Measurements from ENCODE around the gene GABBR1.

The GABBR1 gene

DNA sequence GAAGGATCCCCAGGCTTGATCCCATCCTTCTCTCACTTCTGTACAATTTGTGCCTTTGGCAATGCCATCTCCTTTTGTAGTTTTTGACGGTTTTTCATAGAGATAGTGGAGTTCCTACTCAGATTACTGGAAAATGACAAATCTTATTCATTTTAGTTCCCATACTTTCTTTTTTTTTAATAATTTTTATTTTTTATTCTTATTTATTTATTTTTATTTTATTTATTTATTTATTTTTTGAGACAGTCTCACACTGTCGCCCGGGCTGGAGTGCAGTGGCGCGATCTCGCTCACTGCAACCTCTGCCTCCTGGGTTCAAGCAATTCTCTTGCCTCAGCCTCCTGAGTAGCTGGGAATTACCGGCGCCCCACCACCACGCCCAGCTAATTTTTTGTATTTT lies 4.3 kb upstream of the GABBR1 start:
- TF ChIP-seq, protein P1, sequence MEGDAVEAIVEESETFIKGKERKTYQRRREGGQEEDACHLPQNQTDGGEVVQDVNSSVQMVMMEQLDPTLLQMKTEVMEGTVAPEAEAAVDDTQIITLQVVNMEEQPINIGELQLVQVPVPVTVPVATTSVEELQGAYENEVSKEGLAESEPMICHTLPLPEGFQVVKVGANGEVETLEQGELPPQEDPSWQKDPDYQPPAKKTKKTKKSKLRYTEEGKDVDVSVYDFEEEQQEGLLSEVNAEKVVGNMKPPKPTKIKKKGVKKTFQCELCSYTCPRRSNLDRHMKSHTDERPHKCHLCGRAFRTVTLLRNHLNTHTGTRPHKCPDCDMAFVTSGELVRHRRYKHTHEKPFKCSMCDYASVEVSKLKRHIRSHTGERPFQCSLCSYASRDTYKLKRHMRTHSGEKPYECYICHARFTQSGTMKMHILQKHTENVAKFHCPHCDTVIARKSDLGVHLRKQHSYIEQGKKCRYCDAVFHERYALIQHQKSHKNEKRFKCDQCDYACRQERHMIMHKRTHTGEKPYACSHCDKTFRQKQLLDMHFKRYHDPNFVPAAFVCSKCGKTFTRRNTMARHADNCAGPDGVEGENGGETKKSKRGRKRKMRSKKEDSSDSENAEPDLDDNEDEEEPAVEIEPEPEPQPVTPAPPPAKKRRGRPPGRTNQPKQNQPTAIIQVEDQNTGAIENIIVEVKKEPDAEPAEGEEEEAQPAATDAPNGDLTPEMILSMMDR (conservative IDR thresholded peaks at IDR 0.05; ENCODE audit: low read depth, low read length), result no peak
- no peak overlapping the region for H3K4me3 ChIP-seq (ENCODE audit: low read length)

DNA sequence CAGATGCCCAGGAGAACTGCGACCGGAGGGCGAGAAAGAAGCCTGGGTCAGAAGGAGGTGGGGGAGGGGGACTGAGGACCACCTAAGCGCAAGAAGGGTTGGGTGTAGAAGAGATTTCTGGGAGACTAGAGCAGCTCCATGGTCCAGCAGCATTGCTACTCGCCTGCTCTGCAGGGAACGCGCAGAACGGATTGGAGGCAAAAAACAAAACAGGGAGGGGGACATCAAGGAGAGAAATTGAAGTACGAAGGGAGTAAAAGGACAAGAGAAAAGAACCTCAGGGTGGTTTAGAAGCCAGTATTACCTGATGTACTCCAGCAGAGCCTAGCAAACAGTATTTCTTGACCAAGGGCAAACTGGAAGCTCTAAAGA lies 537 bp upstream of the GABBR1 start:
- H3K4me3 ChIP-seq (ENCODE audit: low read length), result peak overlapping the region; percentile 71
- DNase-seq (ENCODE audit: low read depth), result no peak
- TF ChIP-seq, protein P1 (conservative IDR thresholded peaks at IDR 0.05; ENCODE audit: low read depth, low read length), result no peak

More for the DNA sequence above, 4.3 kb upstream of the GABBR1 start:
- no peak for DNase-seq (ENCODE audit: low read depth)

DNA sequence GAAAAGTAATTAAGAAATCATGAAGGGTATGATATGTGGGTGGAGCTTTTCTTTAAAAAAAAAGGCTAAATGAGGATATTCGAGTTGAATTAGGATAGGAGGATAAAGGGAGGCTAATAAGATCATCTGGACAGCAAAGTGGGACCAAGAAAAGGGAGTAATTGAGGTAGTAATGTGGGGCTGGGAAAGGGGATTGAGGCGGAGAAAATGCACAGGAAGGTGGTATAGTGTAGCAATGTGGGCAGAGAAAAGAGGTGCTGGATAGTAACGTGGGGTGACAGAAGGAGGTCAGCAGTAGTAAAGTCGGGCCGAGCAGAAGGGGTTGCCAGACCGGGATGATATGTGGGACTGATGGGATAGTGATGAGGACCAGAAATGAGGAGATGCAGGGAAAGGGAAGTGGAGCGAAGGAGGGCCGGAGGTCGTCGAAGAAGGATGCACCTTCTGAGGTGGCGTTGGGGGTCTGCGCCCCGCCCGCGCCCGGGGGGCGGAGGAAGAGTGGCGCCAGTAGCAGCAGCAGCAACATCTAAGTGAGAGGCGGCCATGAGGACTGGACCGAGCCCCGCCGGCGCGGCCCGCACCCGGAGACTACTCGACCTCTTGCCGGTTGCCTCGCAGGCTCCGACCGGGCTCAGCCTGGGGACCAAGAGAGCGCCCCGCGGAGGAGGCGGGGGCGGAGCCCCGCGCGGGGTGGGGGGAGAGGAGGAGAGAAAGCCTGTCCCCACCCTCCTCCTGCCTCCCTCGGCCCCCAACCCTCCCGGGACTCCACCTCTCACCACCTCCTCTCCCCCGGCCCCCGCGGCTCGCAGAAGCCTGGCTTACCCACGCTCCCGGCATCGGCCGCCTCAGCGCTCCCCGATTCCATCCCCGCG lies 887 bp downstream of the GABBR1 start:
- no peak for DNase-seq (ENCODE audit: low read depth)
- H3K4me3 ChIP-seq (ENCODE audit: low read length), result peak overlapping the region; percentile 71
- TF ChIP-seq, protein P1 (conservative IDR thresholded peaks at IDR 0.05; ENCODE audit: low read depth, low read length), result no peak

DNA sequence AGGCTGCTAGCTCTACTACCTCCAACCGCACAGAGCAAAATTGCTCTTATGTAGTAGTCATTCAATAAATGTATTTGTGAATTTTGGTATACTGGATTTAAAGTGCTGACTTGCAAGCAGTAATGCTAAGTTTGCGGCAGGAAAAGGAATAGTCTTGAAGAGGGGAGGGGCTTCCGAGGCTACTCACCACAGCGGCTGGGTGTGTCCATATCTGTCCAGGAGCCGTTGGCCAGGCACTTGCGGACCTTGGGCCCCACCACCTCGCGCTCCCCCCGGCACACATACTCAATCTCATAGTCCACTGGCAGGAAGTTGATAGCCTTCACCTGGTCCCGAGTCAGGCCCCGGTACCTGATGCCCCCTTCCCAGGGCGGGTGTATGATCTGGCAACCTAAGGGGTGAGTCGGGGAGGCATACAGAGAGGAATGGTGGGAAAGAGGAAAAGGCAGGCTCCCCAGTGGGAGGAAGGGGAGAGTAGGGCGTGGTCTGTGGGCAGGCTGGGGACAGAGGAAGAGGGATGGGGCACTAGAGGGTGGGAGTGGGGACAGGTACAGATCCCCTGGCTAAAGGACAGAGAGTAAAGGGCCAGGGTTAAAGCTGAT lies 1.7 kb downstream of the GABBR1 start:
- H3K4me3 ChIP-seq (ENCODE audit: low read length), result no peak overlapping the region
- no peak for DNase-seq (ENCODE audit: low read depth)
- TF ChIP-seq, protein P1 (conservative IDR thresholded peaks at IDR 0.05; ENCODE audit: low read depth, low read length), result no peak

DNA sequence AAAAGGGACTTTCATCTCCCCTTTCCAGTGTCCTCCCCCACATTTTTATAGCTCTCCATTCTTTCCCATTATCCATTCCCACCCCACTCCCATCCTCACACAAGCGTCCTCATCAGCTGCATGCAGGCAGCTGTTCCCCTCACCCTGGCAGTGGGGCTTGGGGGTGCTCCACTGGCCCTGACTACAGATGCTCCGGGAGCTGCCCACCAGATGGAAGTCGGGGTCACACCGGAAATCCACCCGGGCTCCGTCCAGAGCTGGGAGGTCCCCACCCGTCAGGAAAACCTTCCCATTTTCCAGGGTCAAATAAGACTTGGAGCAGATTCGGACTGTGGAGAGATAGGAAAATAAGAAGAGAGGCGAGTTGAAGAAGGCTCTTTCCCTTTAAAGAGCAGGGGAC lies 2.7 kb downstream of the GABBR1 start:
- no peak overlapping the region for H3K4me3 ChIP-seq (ENCODE audit: low read length)
- TF ChIP-seq, protein P1 (conservative IDR thresholded peaks at IDR 0.05; ENCODE audit: low read depth, low read length), result no peak
- no peak for DNase-seq (ENCODE audit: low read depth)

DNA sequence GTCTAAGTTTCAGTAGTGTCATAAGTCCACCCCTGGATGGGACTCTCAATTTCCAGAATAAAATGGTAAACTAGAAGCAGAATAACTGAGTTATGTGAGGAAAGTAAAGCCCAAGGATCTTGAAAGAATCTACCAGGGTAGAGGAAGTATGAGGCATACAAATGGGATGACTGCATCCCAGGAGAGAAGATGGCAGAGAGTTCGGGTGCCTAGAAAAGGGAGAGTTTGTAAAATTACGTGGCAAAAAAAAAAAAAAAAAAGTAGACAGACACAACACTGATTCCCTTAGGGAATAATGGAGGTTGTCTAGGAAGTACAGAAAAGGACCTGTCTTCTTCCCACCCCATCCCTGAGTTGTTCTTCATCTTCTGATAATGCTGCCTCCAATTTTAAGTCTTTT lies 3.4 kb downstream of the GABBR1 start:
- no peak overlapping the region for H3K4me3 ChIP-seq (ENCODE audit: low read length)
- TF ChIP-seq, protein P1 (conservative IDR thresholded peaks at IDR 0.05; ENCODE audit: low read depth, low read length), result no peak

More for the DNA sequence above, 3.4 kb downstream of the GABBR1 start:
- no peak for DNase-seq (ENCODE audit: low read depth)
